GM23338 (cell line): Measurements from ENCODE around the gene SOS1. TPM values are rescaled to one million over a fixed set of nuclear protein-coding genes. Genes with fewer than 3 reads are reported as not detected.
"Not testable (repeated sequence)": the region's sequence is repeated elsewhere in the genome, so short reads cannot be mapped to it uniquely, and the experiment has no call there.

Experiments
- ATAC-seq: fragments of 200-7000 bp; cut with Tn5 transposase; 3 replicates; pipeline ENCODE4 v1.9.1; 2020
- DNase-seq: peaks from one replicate; pipeline ENCODE4 v3.0.0-alpha.2; 2015; ENCODE audit warnings: low spot score
- H2AFZ ChIP-seq: fragments of 200-600 bp; sonication (generic); 2 replicates; pipeline ENCODE4 v1.8.0; 2016; ENCODE audit warnings: antibody characterized with exemption, mild to moderate bottlenecking, moderate library complexity
- H3F3A ChIP-seq: fragments of 200-600 bp; sonication (generic); replicated peaks from 2 replicates; pipeline ENCODE4 v1.8.0; 2017; ENCODE audit warnings: antibody characterized with exemption, mixed run types, low read depth
- H3K27ac ChIP-seq: fragments of 200-600 bp; sonication (generic); 2 replicates; pipeline ENCODE4 v1.6.1; 2016; ENCODE audit warnings: low read depth
- H3K27me3 ChIP-seq: fragments of 200-600 bp; sonication (generic); 2 replicates; pipeline ENCODE4 v1.8.0; 2016; ENCODE audit warnings: mild to moderate bottlenecking, mixed run types, moderate library complexity; ENCODE audit not compliant: insufficient read depth
- H3K36me3 ChIP-seq: fragments of 200-600 bp; sonication (generic); 2 replicates; pipeline ENCODE4 v1.8.0; 2016; ENCODE audit warnings: mild to moderate bottlenecking; ENCODE audit not compliant: insufficient read depth
- H3K4me1 ChIP-seq: fragments of 200-600 bp; sonication (generic); 2 replicates; pipeline ENCODE4 v1.8.0; 2016; ENCODE audit warnings: mild to moderate bottlenecking, moderate library complexity; ENCODE audit not compliant: insufficient read depth
- H3K4me2 ChIP-seq: fragments of 200-600 bp; sonication (generic); 2 replicates; pipeline ENCODE4 v1.7.1; 2017; ENCODE audit warnings: mixed run types
- H3K4me3 ChIP-seq: fragments of 200-600 bp; sonication (generic); 2 replicates; pipeline ENCODE4 v1.6.1; 2016; ENCODE audit warnings: mixed run types
- H3K79me2 ChIP-seq: fragments of 200-600 bp; sonication (generic); replicated peaks from 2 replicates; pipeline ENCODE4 v1.8.0; 2017; ENCODE audit warnings: mild to moderate bottlenecking; ENCODE audit not compliant: insufficient read depth
- H3K9me2 ChIP-seq: fragments of 200-600 bp; sonication (generic); 2 replicates; pipeline ENCODE4 v1.8.0; 2017; ENCODE audit not compliant: insufficient read depth
- H4K20me1 ChIP-seq: fragments of 200-600 bp; sonication (generic); replicated peaks from 2 replicates; pipeline ENCODE4 v1.8.0; 2017; ENCODE audit warnings: mild to moderate bottlenecking; ENCODE audit not compliant: insufficient read depth
- H3K27ac Mint-ChIP-seq: 2 replicates; pipeline ENCODE4 v1.8.0; 2020; ENCODE audit warnings: inconsistent platforms, mild to moderate bottlenecking, moderate library complexity, mixed read lengths
- H3K27me3 Mint-ChIP-seq: 3 replicates; pipeline ENCODE4 v1.8.0; 2022; ENCODE audit warnings: low read depth, mild to moderate bottlenecking, moderate library complexity, mixed read lengths, inconsistent platforms; ENCODE audit not compliant: insufficient read depth, poor library complexity
- H3K36me3 Mint-ChIP-seq: 3 replicates; pipeline ENCODE4 v1.8.0; 2021; ENCODE audit warnings: low read depth, mild to moderate bottlenecking, inconsistent platforms, moderate library complexity, mixed read lengths
- H3K4me1 Mint-ChIP-seq: 3 replicates; pipeline ENCODE4 v1.8.0; 2020; ENCODE audit warnings: mild to moderate bottlenecking, inconsistent platforms, mixed read lengths
- H3K4me3 Mint-ChIP-seq: 3 replicates; pipeline ENCODE4 v1.8.0; 2021; ENCODE audit warnings: moderate library complexity, mild to moderate bottlenecking, inconsistent platforms, mixed read lengths
- H3K9me3 Mint-ChIP-seq: 3 replicates; pipeline ENCODE4 v1.8.0; 2020; ENCODE audit warnings: moderate library complexity, mild to moderate bottlenecking, inconsistent platforms, mixed read lengths
- EZH2 ChIP-seq: fragments of 200-600 bp; sonication (generic); IDR thresholded peaks from one replicate; pipeline ENCODE4 v1.8.0; 2017; ENCODE audit warnings: antibody characterized with exemption, mild to moderate bottlenecking, low read depth; ENCODE audit not compliant: unreplicated experiment
- JUNB ChIP-seq: IDR thresholded peaks from one replicate; pipeline ENCODE4 v1.6.1; 2016; ENCODE audit warnings: antibody characterized with exemption; ENCODE audit not compliant: unreplicated experiment
- NANOG ChIP-seq: IDR thresholded peaks from 2 replicates; pipeline ENCODE4 v1.6.1; 2016; ENCODE audit warnings: antibody characterized with exemption, borderline replicate concordance
- STAT1 ChIP-seq: IDR thresholded peaks from one replicate; pipeline ENCODE4 v1.6.1; 2016; ENCODE audit warnings: antibody characterized with exemption; ENCODE audit not compliant: unreplicated experiment
- ZNF114 ChIP-seq: fragments of 250-450 bp; sonication (Bioruptor Pico); IDR thresholded peaks from 2 replicates; pipeline ENCODE4 v1.5.0; 2020; ENCODE audit warnings: mild to moderate bottlenecking, moderate library complexity
- polyA plus RNA-seq: library from polyadenylated mRNA; unstranded; fragments of >200 nt; fragmentation: Nextera tagmentation; extraction: Ambion mirVana; gene quantifications from 2 replicates; pipeline ENCODE4 v1.2.1, GENCODE V29; 2016
- total RNA-seq: library from RNA; depleted of rRNA; stranded (reverse); fragments of >200 nt; shearing (Covaris generic); gene quantifications from 2 replicates; pipeline ENCODE4 v1.2.3, GENCODE V29; 2014
- TF ChIP-seq, protein P1 (sequence below), 2 experiments: fragments of 200-600 bp in 1 of 2; sonication (generic) in 1 of 2; conservative IDR thresholded peaks; 2 replicates each; pipeline versions ENCODE4 v1.5.1 to v1.6.1; 2016 to 2017; ENCODE audit warnings: antibody characterized with exemption in 2 of 2, low read depth in 2 of 2, mild to moderate bottlenecking in 2 of 2, moderate library complexity in 1 of 2
- TF ChIP-seq, protein P2 (sequence below): IDR thresholded peaks from 2 replicates; pipeline ENCODE4 v1.6.1; 2016; ENCODE audit warnings: antibody characterized with exemption
- TF ChIP-seq, protein P3 (sequence below): fragments of 250-450 bp; sonication (Bioruptor Pico); IDR thresholded peaks from 2 replicates; pipeline ENCODE4 v1.5.0; 2020; ENCODE audit warnings: mild to moderate bottlenecking, moderate library complexity
- TF ChIP-seq, protein P4 (sequence below): IDR thresholded peaks from one replicate; pipeline ENCODE4 v1.6.1; 2018; ENCODE audit warnings: antibody characterized with exemption; ENCODE audit not compliant: unreplicated experiment

SOS1 gene
- total and polyA plus RNA-seq, 2 experiments from 2014 or later, result 13.4 to 21.9 TPM

DNA sequence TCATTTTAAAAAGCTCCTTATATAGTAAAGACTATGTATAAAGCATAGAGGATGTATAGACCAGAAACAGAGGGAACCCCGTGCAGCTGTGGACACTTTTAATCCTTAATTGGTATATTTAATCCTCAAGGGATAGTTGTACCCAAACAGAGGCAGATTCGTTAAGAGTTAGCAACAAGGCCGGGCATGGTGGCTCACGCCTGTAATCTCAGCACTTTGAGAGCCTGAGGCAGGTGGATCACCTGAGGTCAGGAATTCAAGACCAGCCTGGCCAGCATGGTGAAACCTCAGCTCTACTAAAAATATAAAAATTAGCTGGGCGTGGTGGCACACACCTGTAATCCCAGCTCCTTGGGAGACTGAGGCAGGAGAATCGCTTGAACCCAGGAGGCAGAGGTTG is 184.3 kb downstream of the SOS1 start:
- H3K27ac ChIP-seq, H3K4me1 ChIP-seq, H3K36me3 ChIP-seq, H4K20me1 ChIP-seq, H2AFZ ChIP-seq, H3K9me3 Mint-ChIP-seq, H3K79me2 ChIP-seq, H3K4me1 Mint-ChIP-seq, H3K27ac Mint-ChIP-seq, ATAC-seq, H3K4me3 Mint-ChIP-seq, H3F3A ChIP-seq, H3K36me3 Mint-ChIP-seq, H3K27me3 Mint-ChIP-seq, DNase-seq, H3K27me3 ChIP-seq, H3K9me2 ChIP-seq, H3K4me3 ChIP-seq, H3K4me2 ChIP-seq: not testable (repeated sequence)

DNA sequence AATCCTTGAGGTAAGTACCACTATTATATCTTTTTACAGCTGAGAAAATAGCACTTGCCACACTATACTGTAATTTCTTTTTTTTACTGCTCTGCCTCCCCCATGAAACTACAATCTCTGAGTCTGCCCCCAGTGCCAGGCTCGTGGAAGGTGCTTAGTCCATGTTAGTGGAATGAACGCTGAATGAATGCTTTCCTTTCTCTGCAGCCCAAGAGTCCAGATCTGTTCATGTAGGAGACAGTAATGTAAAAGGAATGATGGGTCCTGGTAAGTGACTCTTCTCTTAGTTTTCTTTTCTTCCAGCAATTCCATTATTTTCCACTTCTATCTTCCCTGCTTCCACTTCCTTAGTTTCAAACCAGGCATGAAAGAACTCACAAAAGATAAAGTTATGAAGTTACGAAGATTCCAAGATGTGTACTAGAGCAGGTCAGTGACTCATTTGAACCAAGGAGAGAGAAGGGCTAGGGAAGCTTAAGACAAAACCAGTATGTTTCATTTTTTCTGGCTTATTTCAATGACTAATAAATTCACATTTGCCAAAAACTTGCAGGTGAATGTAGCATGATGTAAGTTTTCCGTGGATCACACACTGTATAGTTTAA is 185.2 kb downstream of the SOS1 start:
- H3K27me3 ChIP-seq, result no peaks in the 10 kb centered on the region
- no peak for ATAC-seq
- H3F3A ChIP-seq, result no peaks in the 10 kb centered on the region
- H3K4me3 Mint-ChIP-seq, result no peak overlapping the region
- H3K4me2 ChIP-seq, result no peak overlapping the region
- no peaks in the 10 kb centered on the region for H3K79me2 ChIP-seq
- no peaks in the 10 kb centered on the region for H3K4me1 ChIP-seq
- no peak overlapping the region for H3K27ac ChIP-seq
- H3K4me3 ChIP-seq, result no peak overlapping the region
- no peaks in the 10 kb centered on the region for H4K20me1 ChIP-seq
- no peaks in the 10 kb centered on the region for H3K27me3 Mint-ChIP-seq
- H3K27ac Mint-ChIP-seq, result no peak overlapping the region
- H3K36me3 Mint-ChIP-seq, result no peaks in the 10 kb centered on the region
- no peaks in the 10 kb centered on the region for H3K9me3 Mint-ChIP-seq
- no peaks in the 10 kb centered on the region for H3K9me2 ChIP-seq
- H2AFZ ChIP-seq, result 0 out of 2 replicates have a peak overlapping the region, but pooled peaks have one; percentile 52
- DNase-seq, result no peak
- no peaks in the 10 kb centered on the region; the same call in 2 of the 3 replicates for H3K4me1 Mint-ChIP-seq
- no peaks in the 10 kb centered on the region for H3K36me3 ChIP-seq
- TF ChIP-seq, protein P1, sequence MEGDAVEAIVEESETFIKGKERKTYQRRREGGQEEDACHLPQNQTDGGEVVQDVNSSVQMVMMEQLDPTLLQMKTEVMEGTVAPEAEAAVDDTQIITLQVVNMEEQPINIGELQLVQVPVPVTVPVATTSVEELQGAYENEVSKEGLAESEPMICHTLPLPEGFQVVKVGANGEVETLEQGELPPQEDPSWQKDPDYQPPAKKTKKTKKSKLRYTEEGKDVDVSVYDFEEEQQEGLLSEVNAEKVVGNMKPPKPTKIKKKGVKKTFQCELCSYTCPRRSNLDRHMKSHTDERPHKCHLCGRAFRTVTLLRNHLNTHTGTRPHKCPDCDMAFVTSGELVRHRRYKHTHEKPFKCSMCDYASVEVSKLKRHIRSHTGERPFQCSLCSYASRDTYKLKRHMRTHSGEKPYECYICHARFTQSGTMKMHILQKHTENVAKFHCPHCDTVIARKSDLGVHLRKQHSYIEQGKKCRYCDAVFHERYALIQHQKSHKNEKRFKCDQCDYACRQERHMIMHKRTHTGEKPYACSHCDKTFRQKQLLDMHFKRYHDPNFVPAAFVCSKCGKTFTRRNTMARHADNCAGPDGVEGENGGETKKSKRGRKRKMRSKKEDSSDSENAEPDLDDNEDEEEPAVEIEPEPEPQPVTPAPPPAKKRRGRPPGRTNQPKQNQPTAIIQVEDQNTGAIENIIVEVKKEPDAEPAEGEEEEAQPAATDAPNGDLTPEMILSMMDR (conservative IDR thresholded peaks at IDR 0.05; ENCODE audit: low read depth in 2 of 2), result no peak
- TF ChIP-seq EZH2, result no peak
- TF ChIP-seq, protein P2, sequence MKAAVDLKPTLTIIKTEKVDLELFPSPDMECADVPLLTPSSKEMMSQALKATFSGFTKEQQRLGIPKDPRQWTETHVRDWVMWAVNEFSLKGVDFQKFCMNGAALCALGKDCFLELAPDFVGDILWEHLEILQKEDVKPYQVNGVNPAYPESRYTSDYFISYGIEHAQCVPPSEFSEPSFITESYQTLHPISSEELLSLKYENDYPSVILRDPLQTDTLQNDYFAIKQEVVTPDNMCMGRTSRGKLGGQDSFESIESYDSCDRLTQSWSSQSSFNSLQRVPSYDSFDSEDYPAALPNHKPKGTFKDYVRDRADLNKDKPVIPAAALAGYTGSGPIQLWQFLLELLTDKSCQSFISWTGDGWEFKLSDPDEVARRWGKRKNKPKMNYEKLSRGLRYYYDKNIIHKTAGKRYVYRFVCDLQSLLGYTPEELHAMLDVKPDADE, result no peak
- TF ChIP-seq, protein P3, sequence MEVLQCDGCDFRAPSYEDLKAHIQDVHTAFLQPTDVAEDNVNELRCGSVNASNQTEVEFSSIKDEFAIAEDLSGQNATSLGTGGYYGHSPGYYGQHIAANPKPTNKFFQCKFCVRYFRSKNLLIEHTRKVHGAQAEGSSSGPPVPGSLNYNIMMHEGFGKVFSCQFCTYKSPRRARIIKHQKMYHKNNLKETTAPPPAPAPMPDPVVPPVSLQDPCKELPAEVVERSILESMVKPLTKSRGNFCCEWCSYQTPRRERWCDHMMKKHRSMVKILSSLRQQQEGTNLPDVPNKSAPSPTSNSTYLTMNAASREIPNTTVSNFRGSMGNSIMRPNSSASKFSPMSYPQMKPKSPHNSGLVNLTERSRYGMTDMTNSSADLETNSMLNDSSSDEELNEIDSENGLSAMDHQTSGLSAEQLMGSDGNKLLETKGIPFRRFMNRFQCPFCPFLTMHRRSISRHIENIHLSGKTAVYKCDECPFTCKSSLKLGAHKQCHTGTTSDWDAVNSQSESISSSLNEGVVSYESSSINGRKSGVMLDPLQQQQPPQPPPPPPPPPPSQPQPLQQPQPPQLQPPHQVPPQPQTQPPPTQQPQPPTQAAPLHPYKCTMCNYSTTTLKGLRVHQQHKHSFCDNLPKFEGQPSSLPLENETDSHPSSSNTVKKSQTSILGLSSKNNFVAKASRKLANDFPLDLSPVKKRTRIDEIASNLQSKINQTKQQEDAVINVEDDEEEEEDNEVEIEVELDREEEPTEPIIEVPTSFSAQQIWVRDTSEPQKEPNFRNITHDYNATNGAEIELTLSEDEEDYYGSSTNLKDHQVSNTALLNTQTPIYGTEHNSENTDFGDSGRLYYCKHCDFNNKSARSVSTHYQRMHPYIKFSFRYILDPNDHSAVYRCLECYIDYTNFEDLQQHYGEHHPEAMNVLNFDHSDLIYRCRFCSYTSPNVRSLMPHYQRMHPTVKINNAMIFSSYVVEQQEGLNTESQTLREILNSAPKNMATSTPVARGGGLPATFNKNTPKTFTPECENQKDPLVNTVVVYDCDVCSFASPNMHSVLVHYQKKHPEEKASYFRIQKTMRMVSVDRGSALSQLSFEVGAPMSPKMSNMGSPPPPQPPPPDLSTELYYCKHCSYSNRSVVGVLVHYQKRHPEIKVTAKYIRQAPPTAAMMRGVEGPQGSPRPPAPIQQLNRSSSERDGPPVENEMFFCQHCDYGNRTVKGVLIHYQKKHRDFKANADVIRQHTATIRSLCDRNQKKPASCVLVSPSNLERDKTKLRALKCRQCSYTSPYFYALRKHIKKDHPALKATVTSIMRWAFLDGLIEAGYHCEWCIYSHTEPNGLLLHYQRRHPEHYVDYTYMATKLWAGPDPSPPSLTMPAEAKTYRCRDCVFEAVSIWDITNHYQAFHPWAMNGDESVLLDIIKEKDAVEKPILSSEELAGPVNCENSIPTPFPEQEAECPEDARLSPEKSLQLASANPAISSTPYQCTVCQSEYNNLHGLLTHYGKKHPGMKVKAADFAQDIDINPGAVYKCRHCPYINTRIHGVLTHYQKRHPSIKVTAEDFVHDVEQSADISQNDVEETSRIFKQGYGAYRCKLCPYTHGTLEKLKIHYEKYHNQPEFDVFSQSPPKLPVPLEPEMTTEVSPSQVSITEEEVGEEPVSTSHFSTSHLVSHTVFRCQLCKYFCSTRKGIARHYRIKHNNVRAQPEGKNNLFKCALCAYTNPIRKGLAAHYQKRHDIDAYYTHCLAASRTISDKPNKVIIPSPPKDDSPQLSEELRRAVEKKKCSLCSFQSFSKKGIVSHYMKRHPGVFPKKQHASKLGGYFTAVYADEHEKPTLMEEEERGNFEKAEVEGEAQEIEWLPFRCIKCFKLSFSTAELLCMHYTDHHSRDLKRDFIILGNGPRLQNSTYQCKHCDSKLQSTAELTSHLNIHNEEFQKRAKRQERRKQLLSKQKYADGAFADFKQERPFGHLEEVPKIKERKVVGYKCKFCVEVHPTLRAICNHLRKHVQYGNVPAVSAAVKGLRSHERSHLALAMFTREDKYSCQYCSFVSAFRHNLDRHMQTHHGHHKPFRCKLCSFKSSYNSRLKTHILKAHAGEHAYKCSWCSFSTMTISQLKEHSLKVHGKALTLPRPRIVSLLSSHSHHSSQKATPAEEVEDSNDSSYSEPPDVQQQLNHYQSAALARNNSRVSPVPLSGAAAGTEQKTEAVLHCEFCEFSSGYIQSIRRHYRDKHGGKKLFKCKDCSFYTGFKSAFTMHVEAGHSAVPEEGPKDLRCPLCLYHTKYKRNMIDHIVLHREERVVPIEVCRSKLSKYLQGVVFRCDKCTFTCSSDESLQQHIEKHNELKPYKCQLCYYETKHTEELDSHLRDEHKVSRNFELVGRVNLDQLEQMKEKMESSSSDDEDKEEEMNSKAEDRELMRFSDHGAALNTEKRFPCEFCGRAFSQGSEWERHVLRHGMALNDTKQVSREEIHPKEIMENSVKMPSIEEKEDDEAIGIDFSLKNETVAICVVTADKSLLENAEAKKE (CRISPR knock-in tag), result no peak
- no peak for TF ChIP-seq NANOG
- no peak for TF ChIP-seq JUNB
- TF ChIP-seq, protein P4, sequence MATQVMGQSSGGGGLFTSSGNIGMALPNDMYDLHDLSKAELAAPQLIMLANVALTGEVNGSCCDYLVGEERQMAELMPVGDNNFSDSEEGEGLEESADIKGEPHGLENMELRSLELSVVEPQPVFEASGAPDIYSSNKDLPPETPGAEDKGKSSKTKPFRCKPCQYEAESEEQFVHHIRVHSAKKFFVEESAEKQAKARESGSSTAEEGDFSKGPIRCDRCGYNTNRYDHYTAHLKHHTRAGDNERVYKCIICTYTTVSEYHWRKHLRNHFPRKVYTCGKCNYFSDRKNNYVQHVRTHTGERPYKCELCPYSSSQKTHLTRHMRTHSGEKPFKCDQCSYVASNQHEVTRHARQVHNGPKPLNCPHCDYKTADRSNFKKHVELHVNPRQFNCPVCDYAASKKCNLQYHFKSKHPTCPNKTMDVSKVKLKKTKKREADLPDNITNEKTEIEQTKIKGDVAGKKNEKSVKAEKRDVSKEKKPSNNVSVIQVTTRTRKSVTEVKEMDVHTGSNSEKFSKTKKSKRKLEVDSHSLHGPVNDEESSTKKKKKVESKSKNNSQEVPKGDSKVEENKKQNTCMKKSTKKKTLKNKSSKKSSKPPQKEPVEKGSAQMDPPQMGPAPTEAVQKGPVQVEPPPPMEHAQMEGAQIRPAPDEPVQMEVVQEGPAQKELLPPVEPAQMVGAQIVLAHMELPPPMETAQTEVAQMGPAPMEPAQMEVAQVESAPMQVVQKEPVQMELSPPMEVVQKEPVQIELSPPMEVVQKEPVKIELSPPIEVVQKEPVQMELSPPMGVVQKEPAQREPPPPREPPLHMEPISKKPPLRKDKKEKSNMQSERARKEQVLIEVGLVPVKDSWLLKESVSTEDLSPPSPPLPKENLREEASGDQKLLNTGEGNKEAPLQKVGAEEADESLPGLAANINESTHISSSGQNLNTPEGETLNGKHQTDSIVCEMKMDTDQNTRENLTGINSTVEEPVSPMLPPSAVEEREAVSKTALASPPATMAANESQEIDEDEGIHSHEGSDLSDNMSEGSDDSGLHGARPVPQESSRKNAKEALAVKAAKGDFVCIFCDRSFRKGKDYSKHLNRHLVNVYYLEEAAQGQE, result no peak
- TF ChIP-seq STAT1, result no peak
- TF ChIP-seq ZNF114 (CRISPR knock-in tag), result no peak
